ENCODE results near the gene TMIE. TPM values are rescaled to one million over a fixed set of nuclear protein-coding genes. Genes with fewer than 3 reads are reported as not detected.

Gene TMIE
- total RNA-seq, 6 experiments from 2014 or later = not detected

- no peaks in the 10 kb centered on the region for H3K36me3 Mint-ChIP-seq (ENCODE audit: low read depth)
- TF ChIP-seq, protein P1, sequence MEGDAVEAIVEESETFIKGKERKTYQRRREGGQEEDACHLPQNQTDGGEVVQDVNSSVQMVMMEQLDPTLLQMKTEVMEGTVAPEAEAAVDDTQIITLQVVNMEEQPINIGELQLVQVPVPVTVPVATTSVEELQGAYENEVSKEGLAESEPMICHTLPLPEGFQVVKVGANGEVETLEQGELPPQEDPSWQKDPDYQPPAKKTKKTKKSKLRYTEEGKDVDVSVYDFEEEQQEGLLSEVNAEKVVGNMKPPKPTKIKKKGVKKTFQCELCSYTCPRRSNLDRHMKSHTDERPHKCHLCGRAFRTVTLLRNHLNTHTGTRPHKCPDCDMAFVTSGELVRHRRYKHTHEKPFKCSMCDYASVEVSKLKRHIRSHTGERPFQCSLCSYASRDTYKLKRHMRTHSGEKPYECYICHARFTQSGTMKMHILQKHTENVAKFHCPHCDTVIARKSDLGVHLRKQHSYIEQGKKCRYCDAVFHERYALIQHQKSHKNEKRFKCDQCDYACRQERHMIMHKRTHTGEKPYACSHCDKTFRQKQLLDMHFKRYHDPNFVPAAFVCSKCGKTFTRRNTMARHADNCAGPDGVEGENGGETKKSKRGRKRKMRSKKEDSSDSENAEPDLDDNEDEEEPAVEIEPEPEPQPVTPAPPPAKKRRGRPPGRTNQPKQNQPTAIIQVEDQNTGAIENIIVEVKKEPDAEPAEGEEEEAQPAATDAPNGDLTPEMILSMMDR (IDR thresholded peaks at IDR 0.05) = no peak
- H3K27ac Mint-ChIP-seq = no peak overlapping the region
- DNase-seq = no peak
- H3K27me3 Mint-ChIP-seq (ENCODE audit: insufficient read depth) = peaks cover 34% of the 10 kb centered on the region
- no peak overlapping the region for H3K4me3 Mint-ChIP-seq
- H3K9me3 Mint-ChIP-seq = no peaks in the 10 kb centered on the region
- H3K4me1 Mint-ChIP-seq (ENCODE audit: low read depth) = no peaks in the 10 kb centered on the region
Measured at GRCh38 chr3:46711760-46712159, 10.6 kb downstream of the TMIE start.

DNA sequence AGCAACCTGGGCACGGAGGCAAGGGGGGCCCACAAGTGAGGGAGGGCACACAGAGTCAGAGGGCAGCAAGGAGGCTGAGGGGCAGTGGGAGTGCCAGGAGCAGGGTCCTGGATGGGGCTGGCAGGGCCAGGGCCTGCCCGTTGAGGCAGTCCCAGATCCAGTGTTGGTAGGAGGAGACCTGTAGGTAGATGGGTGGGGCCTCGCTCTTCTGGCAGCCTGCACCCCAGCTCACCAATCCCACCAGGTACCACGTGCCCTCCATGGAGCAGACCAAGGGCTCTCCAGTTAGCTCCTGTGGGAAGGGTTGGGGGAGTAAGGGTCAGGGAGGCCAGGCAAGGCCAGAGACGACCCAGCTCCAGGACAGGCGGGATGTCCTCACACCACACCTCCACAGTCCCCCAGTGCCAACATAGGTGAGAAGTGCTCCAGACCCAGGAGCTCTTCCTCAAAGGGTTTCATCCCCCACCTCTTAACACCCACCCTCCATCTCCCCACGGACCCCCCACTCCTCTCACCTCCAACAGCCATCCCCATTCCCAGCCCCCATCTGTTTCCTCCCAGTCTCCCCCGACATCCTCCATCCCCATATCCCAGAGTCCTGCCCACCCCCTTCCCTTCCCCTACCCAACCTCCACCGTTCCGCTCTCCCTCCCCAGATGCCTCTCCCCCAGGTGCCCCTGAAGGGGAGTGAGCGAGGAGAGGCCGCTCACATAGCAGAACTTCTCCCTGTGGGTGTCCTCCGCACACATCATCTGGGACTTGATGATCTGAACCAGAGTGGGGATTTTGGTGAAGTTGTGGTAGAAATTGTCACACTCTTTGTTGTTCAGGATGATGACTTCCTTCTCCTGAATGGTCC, 11.2 kb downstream of the TMIE start:
- H3K9me3 Mint-ChIP-seq = no peaks in the 10 kb centered on the region
- H3K36me3 Mint-ChIP-seq (ENCODE audit: low read depth) = no peaks in the 10 kb centered on the region
- no peak overlapping the region for H3K4me3 Mint-ChIP-seq
- no peak overlapping the region for H3K27ac Mint-ChIP-seq
- no peak for DNase-seq
- TF ChIP-seq, protein P1 (IDR thresholded peaks at IDR 0.05) = no peak
- no peaks in the 10 kb centered on the region for H3K4me1 Mint-ChIP-seq (ENCODE audit: low read depth)
- peaks cover 31% of the 10 kb centered on the region for H3K27me3 Mint-ChIP-seq (ENCODE audit: insufficient read depth)

DNA sequence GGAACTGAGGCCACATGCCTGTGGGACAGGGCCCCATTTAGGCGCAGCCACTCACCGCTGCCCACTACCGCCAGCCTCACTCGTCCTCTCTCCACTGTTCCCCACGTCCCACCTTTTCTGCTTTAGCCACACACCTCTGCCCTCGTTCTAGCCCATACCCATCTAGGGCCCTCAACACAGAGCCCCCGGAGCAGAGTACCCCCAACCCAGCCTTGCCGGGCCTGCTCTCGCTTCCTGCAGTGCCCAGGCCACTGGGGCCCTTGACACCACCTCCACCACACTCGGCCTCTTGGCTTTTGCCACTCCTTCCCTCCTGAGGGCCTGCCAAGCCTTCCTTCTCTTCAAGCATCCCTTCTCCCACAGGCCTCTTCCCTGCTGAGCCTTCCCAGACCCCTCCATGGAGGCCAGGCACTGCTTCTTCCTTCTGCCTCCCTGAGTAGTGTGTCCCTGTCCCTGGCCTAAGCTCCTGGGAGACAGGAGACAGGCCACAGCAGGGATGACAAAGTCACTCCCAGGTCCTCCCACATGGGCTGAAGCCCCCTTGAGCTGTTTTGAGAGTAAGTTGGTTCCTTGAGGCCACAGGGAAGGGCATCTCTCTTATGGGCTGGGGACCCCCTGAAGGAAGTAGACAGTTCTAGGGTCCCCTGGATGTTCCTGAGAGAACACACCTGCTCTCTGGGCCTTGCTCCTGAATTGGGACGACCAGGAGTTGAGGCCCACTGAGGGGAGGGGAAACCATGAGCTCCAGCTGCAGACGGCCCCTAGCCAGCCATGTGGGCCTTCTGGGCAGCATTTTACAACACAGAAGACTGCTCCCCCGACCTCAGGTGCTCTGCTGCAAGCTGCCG, 12.1 kb downstream of the TMIE start:
- Mint-ChIP-seq H3K4me1 (ENCODE audit: low read depth) (no peaks in the 10 kb centered on the region), H3K9me3 (no peaks in the 10 kb centered on the region), H3K4me3 (no peak overlapping the region), H3K27ac (no peak overlapping the region), H3K27me3 (ENCODE audit: insufficient read depth) (peaks cover 31% of the 10 kb centered on the region), H3K36me3 (ENCODE audit: low read depth) (no peaks in the 10 kb centered on the region)
- DNase-seq = no peak
- TF ChIP-seq, protein P1 (IDR thresholded peaks at IDR 0.05) = no peak

DNA sequence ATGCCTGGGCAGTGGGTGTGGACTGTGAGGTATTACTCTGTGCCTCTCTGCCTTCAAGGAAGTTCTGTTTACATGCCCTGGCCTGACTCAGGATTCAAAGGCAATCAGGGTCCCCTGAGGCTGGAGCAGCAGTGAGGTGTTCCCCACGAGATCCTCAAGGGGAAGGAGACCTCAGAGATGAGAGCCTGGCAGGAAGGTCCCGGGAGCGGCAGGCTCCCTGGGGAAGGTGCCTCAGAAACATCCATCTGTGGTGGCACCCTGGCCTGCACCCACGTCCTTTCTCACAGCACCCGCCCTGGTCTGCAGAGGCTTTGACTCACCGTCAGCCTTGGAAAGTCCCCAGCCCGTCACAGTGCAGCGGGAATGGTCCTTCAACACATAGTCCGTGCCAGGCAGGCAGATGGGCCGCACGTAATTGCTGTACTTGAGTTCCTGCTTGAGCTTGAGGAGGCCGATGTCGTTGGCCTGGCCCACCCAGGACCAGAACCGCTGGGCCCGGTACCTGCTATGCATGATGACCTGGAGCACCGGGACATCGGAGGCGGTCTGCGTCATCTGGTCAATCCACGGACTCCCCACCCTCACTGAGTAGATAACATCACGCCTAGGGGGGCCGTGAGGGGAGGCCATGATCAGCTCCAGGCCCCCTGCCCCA, 12.8 kb downstream of the TMIE start:
- Mint-ChIP-seq H3K4me3 (no peak overlapping the region), H3K36me3 (ENCODE audit: low read depth) (no peaks in the 10 kb centered on the region), H3K9me3 (no peaks in the 10 kb centered on the region), H3K27me3 (ENCODE audit: insufficient read depth) (peaks cover 31% of the 10 kb centered on the region), H3K4me1 (ENCODE audit: low read depth) (no peaks in the 10 kb centered on the region), H3K27ac (no peak overlapping the region)
- DNase-seq = no peak
- TF ChIP-seq, protein P1 (IDR thresholded peaks at IDR 0.05) = no peak

- Mint-ChIP-seq H3K4me1 (ENCODE audit: low read depth) (no peaks in the 10 kb centered on the region), H3K27ac (no peak overlapping the region), H3K4me3 (no peak overlapping the region), H3K36me3 (ENCODE audit: low read depth) (no peaks in the 10 kb centered on the region), H3K9me3 (no peaks in the 10 kb centered on the region), H3K27me3 (ENCODE audit: insufficient read depth) (peaks cover 34% of the 10 kb centered on the region)
- DNase-seq = no peak
- TF ChIP-seq, protein P1 (IDR thresholded peaks at IDR 0.05) = no peak
Measured at GRCh38 chr3:46714728-46715506, 13.7 kb downstream of the TMIE start.
